Coronary artery (tissue), 2 donors: ENCODE data around the gene GNAS-AS1.

Experiments
- DNase-seq: peaks from one replicate; pipeline ENCODE4 v3.0.0-alpha.2; 2017; ENCODE audit warnings: low spot score
- H3K27ac ChIP-seq, 2 donors: fragments of 200-600 bp; sonication (generic); one replicate each; pipeline ENCODE4 v1.5.1; 2016 to 2019
- H3K4me3 ChIP-seq: fragments of 200-600 bp; sonication (generic); 2 replicates; pipeline ENCODE4 v1.5.1; 2016; ENCODE audit warnings: mild to moderate bottlenecking, moderate library complexity
- CTCF ChIP-seq: fragments of 200-600 bp; sonication (generic); IDR thresholded peaks from one replicate; pipeline ENCODE4 v1.5.1; 2019; ENCODE audit warnings: antibody characterized with exemption

The GNAS-AS1 gene

GRCh38 chr20:58792426-58792825, 58.3 kb downstream of the GNAS-AS1 start:
- no peak for TF ChIP-seq CTCF
- no peak for DNase-seq
- Histone ChIP-seq H3K27ac (no peak overlapping the region), H3K4me3 (no peak overlapping the region)

GRCh38 chr20:58791286-58791685, 59.4 kb downstream of the GNAS-AS1 start:
- TF ChIP-seq CTCF = no peak
- no peak for DNase-seq
- H3K27ac ChIP-seq = no peak overlapping the region
- H3K4me3 ChIP-seq = no peak overlapping the region

- H3K4me3 ChIP-seq = no peak overlapping the region
- no peak overlapping the region for H3K27ac ChIP-seq
- TF ChIP-seq CTCF = no peak
- DNase-seq = no peak
Observed at GRCh38 chr20:58790454-58790853, 60.2 kb downstream of the GNAS-AS1 start.

- no peak for TF ChIP-seq CTCF
- Histone ChIP-seq H3K27ac (no peak overlapping the region), H3K4me3 (no peak overlapping the region)
- DNase-seq = no peak
Observed at GRCh38 chr20:58788896-58789544, 61.7 kb downstream of the GNAS-AS1 start.

GRCh38 chr20:58787211-58788005, 63.3 kb downstream of the GNAS-AS1 start:
- no peak for TF ChIP-seq CTCF
- H3K4me3 ChIP-seq = no peak overlapping the region
- DNase-seq = no peak
- no peak overlapping the region for H3K27ac ChIP-seq

GRCh38 chr20:58784321-58785074, 66.2 kb downstream of the GNAS-AS1 start:
- no peak for DNase-seq
- TF ChIP-seq CTCF = no peak
- Histone ChIP-seq H3K4me3 (no peak overlapping the region), H3K27ac (no peak overlapping the region)
